Body of pancreas (tissue), 4 donors: ENCODE measurements around the gene PAPPA. TPM values are rescaled to one million over a fixed set of nuclear protein-coding genes. Genes with fewer than 3 reads are reported as not detected.

Source experiments
- ATAC-seq: fragments of 150-250 bp; one replicate; pipeline ENCODE4 v1.9.1; 2016
- DNase-seq, 4 donors: peaks; one replicate each; pipeline ENCODE4 v3.0.0-alpha.2; 2019
- H3K27ac ChIP-seq, 4 donors: fragments of 200-600 bp; sonication (generic); 1 replicate in 3 of 4; 2 replicates in 1 of 4; pipeline versions ENCODE4 v1.5.1 to v1.6.1; 2016 to 2019; ENCODE audit warnings: mild to moderate bottlenecking in 1 of 4, mixed read lengths in 1 of 4, moderate library complexity in 1 of 4
- H3K27me3 ChIP-seq, 2 donors: fragments of 200-600 bp; sonication (generic); one replicate each; pipeline ENCODE4 v1.6.0; 2016; ENCODE audit warnings: mild to moderate bottlenecking in 1 of 2
- H3K36me3 ChIP-seq, 2 donors: fragments of 200-600 bp; sonication (generic); replicated peaks in 1 of 2; 2 replicates each; pipeline ENCODE4 v1.5.1; 2016; ENCODE audit warnings: low read depth in 2 of 2; ENCODE audit not compliant: insufficient read depth in 1 of 2
- H3K4me1 ChIP-seq: fragments of 200-600 bp; sonication (generic); one replicate; pipeline ENCODE4 v1.6.0; 2016
- H3K4me3 ChIP-seq, 2 donors: fragments of 200-600 bp; sonication (generic); 1 replicate in 1 of 2; 2 replicates in 1 of 2; pipeline ENCODE4 v1.5.1; 2016 to 2019
- H3K9me3 ChIP-seq, 3 donors: fragments of 200-600 bp; sonication (generic); 1 replicate in 2 of 3; 2 replicates in 1 of 3; pipeline ENCODE4 v1.5.1; 2016
- POLR2A ChIP-seq, 3 donors: fragments of 450-650 bp; IDR thresholded peaks; one replicate each; pipeline ENCODE4 v1.6.1; 2016; ENCODE audit warnings: antibody characterized with exemption in 3 of 3, mild to moderate bottlenecking in 2 of 3
- WGBS, 2 donors: methylation state at CpG; one replicate each; pipeline ENCODE4 v1.1.5; 2017; 5-methylcytosine and 5-hydroxymethylcytosine counted together
- intact Hi-C: fragments of 100-400 bp; cut with DNase I; formaldehyde crosslinking; loops from one replicate; pipeline ENCODE4 v1.15.1; 2023
- total RNA-seq, 2 donors: library from RNA; depleted of rRNA; stranded (reverse); fragments of >200 nt; gene quantifications; one replicate each; pipeline ENCODE4 v1.1.0, GENCODE V29; 2016
- TF ChIP-seq, protein P1 (sequence below), 7 experiments: fragments of 450-650 bp in 4 of 7; fragments of 200-600 bp in 3 of 7; sonication (generic) in 3 of 7; IDR thresholded peaks; one replicate each; pipeline ENCODE4 v1.5.1; 2016 to 2019; ENCODE audit warnings: antibody characterized with exemption in 7 of 7

PAPPA gene
- total RNA-seq, 2 donors from 2014 or later = 1.0 to 2.0 TPM

DNA sequence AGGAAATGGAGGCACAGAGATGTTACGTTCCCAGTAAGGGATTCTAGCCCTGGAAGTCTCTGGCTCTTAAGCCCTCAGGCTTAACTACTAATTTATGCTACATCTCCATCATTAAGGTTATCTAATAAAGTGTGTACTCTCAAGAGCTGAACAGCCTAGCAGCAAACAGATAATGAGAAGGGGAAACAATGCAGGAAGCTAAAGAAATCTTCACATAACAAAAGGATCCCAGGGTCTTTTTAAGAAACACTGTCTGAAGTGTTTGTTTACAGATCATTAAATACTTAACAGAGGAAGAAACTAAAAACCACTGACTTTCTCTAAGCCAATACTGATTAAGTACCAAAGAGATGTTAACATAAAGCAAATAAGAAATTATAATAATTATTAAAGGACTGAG is 129.0 kb downstream of the PAPPA start:
- 89 to 90% methylated on average over 1 of the region's 1 CpG for WGBS, 2 donors
- H3K36me3 ChIP-seq = no peaks in the 10 kb centered on the region
- no peak for ATAC-seq
- TF ChIP-seq, protein P1, sequence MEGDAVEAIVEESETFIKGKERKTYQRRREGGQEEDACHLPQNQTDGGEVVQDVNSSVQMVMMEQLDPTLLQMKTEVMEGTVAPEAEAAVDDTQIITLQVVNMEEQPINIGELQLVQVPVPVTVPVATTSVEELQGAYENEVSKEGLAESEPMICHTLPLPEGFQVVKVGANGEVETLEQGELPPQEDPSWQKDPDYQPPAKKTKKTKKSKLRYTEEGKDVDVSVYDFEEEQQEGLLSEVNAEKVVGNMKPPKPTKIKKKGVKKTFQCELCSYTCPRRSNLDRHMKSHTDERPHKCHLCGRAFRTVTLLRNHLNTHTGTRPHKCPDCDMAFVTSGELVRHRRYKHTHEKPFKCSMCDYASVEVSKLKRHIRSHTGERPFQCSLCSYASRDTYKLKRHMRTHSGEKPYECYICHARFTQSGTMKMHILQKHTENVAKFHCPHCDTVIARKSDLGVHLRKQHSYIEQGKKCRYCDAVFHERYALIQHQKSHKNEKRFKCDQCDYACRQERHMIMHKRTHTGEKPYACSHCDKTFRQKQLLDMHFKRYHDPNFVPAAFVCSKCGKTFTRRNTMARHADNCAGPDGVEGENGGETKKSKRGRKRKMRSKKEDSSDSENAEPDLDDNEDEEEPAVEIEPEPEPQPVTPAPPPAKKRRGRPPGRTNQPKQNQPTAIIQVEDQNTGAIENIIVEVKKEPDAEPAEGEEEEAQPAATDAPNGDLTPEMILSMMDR (IDR thresholded peaks at IDR 0.05) = no peak
- no peak for TF ChIP-seq POLR2A (IDR thresholded peaks at IDR 0.05)
- H3K27ac ChIP-seq = no peak overlapping the region
- intact Hi-C loops = no loop called here
- no peak overlapping the region for H3K4me3 ChIP-seq
- no peak for DNase-seq
- no peaks in the 10 kb centered on the region for H3K27me3 ChIP-seq
- no peaks in the 10 kb centered on the region for H3K9me3 ChIP-seq
- no peaks in the 10 kb centered on the region for H3K4me1 ChIP-seq

DNA sequence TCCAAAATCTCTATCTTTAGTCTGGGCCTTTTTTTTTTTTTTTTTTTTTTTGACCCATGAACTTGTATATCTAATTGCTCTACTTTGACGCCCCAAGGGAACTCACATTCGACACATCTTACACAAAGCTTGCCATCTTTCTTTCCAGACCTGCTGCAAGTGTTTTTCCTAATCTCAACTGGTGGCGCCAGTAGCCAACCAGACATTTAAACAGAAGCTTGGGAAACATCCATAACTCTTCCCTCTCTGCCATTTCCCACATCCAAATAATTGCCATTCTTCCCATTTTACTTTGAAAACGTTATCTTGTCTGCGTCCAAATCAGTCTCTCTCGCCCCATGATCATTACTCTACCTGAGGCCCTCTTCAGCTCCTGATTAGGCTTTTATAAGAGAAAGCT is 130.9 kb downstream of the PAPPA start:
- H3K4me1 ChIP-seq = no peaks in the 10 kb centered on the region
- H3K27me3 ChIP-seq = no peaks in the 10 kb centered on the region
- TF ChIP-seq POLR2A (IDR thresholded peaks at IDR 0.05) = no peak
- TF ChIP-seq, protein P1 (IDR thresholded peaks at IDR 0.05) = no peak
- 80 to 83% methylated on average over 6 of the region's 6 CpGs for WGBS, 2 donors
- H3K36me3 ChIP-seq = no peaks in the 10 kb centered on the region
- no peaks in the 10 kb centered on the region for H3K9me3 ChIP-seq
- DNase-seq (no peak), ATAC-seq (no peak)
- H3K27ac ChIP-seq = no peak overlapping the region
- H3K4me3 ChIP-seq = no peak overlapping the region
- intact Hi-C loops = no loop called here

DNA sequence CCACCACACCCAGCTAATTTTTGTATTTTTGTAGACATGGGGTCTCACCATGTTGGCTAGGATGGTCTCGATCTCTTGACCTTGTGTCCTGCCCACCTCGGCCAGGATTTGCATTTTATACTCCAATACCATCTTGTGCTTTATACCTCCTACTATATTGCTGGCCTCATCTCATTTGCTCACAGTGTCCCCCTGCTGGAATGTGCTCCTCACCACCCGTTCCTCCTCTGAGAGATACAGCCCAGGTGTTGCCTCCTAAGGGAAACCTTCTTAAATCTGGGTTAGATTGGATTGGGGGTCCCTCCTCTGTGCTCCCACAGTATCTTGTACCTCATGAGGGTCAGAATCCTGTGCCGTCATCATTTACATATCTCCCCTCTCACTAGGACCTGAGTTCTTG is 131.7 kb downstream of the PAPPA start:
- DNase-seq (no peak), ATAC-seq (no peak)
- no peaks in the 10 kb centered on the region for H3K9me3 ChIP-seq
- H3K4me3 ChIP-seq = no peak overlapping the region
- no peak for TF ChIP-seq POLR2A (IDR thresholded peaks at IDR 0.05)
- H3K4me1 ChIP-seq = no peaks in the 10 kb centered on the region
- no peaks in the 10 kb centered on the region for H3K27me3 ChIP-seq
- intact Hi-C loops = no loop called here
- no peak overlapping the region for H3K27ac ChIP-seq
- no peaks in the 10 kb centered on the region for H3K36me3 ChIP-seq
- 71 to 75% methylated on average over 4 of the region's 4 CpGs for WGBS, 2 donors

DNA sequence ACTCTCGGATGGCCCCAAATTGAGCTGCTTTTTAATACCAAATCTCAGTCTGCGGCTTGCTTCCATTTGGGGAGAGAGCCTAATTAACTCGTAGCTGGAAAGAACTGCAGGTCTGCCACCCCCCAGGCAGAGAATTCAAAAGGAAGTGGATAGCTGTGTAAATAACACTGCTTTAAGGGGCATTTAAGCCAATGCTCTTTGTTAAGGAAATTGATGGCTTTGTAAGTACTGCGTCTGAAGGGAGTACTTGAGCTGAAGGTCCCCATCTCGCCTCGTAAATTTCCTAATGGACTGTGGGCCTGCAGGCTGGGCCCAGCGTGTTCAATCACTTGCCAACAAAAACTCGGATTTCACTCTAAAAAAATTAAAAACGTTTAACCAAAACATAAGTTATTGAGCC is 132.7 kb downstream of the PAPPA start:
- Histone ChIP-seq H3K9me3 (no peaks in the 10 kb centered on the region), H3K4me1 (no peaks in the 10 kb centered on the region), H3K4me3 (no peak overlapping the region), H3K36me3 (no peaks in the 10 kb centered on the region), H3K27ac (no peak overlapping the region), H3K27me3 (no peaks in the 10 kb centered on the region)
- WGBS, 2 donors = 46 to 65% methylated on average over 9 of the region's 9 CpGs
- intact Hi-C loops = no loop called here
- ATAC-seq (no peak), DNase-seq (no peak)
- TF ChIP-seq, protein P1 (IDR thresholded peaks at IDR 0.05) = no peak
- no peak for TF ChIP-seq POLR2A (IDR thresholded peaks at IDR 0.05)

DNA sequence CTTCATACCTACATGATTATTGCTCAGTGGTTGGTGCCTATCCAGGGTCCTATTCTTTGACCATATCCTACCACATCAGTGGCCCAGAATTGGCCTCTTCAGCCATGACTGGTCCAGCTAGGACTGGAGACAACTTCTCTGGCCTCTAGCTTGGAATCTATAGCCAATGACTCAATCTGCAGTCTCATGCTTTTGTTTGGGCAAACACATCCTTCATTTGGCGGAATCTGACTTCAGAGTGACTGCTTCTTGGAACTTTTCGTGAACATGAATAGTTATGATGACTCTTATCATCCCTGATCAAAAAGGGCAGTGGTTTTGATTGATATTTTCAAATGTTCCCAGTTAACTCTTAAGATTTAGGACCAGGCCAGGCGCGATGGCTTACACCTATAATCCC is 134.1 kb downstream of the PAPPA start:
- Histone ChIP-seq H3K9me3 (no peaks in the 10 kb centered on the region), H3K4me1 (no peaks in the 10 kb centered on the region), H3K4me3 (no peak overlapping the region), H3K36me3 (no peaks in the 10 kb centered on the region), H3K27ac (no peak overlapping the region), H3K27me3 (no peaks in the 10 kb centered on the region)
- DNase-seq = no peak
- intact Hi-C loops = no loop called here
- ATAC-seq = no peak
- TF ChIP-seq POLR2A (IDR thresholded peaks at IDR 0.05) = no peak
- TF ChIP-seq, protein P1 (IDR thresholded peaks at IDR 0.05) = no peak
- WGBS, 2 donors = 91 to 93% methylated on average over 4 of the region's 4 CpGs
